GM23338 (cell line): ENCODE results near the gene NOP16. TPM values are rescaled to one million over a fixed set of nuclear protein-coding genes. Genes with fewer than 3 reads are reported as not detected.

Experiments
- ATAC-seq: fragments of 200-7000 bp; cut with Tn5 transposase; 3 replicates; pipeline ENCODE4 v1.9.1; 2020
- DNase-seq: peaks from one replicate; pipeline ENCODE4 v3.0.0-alpha.2; 2015; ENCODE audit warnings: low spot score
- H2AFZ ChIP-seq: fragments of 200-600 bp; sonication (generic); 2 replicates; pipeline ENCODE4 v1.8.0; 2016; ENCODE audit warnings: antibody characterized with exemption, mild to moderate bottlenecking, moderate library complexity
- H3F3A ChIP-seq: fragments of 200-600 bp; sonication (generic); replicated peaks from 2 replicates; pipeline ENCODE4 v1.8.0; 2017; ENCODE audit warnings: antibody characterized with exemption, mixed run types, low read depth
- H3K27ac ChIP-seq: fragments of 200-600 bp; sonication (generic); 2 replicates; pipeline ENCODE4 v1.6.1; 2016; ENCODE audit warnings: low read depth
- H3K27me3 ChIP-seq: fragments of 200-600 bp; sonication (generic); 2 replicates; pipeline ENCODE4 v1.8.0; 2016; ENCODE audit warnings: mild to moderate bottlenecking, mixed run types, moderate library complexity; ENCODE audit not compliant: insufficient read depth
- H3K36me3 ChIP-seq: fragments of 200-600 bp; sonication (generic); 2 replicates; pipeline ENCODE4 v1.8.0; 2016; ENCODE audit warnings: mild to moderate bottlenecking; ENCODE audit not compliant: insufficient read depth
- H3K4me1 ChIP-seq: fragments of 200-600 bp; sonication (generic); 2 replicates; pipeline ENCODE4 v1.8.0; 2016; ENCODE audit warnings: mild to moderate bottlenecking, moderate library complexity; ENCODE audit not compliant: insufficient read depth
- H3K4me2 ChIP-seq: fragments of 200-600 bp; sonication (generic); 2 replicates; pipeline ENCODE4 v1.7.1; 2017; ENCODE audit warnings: mixed run types
- H3K4me3 ChIP-seq: fragments of 200-600 bp; sonication (generic); 2 replicates; pipeline ENCODE4 v1.6.1; 2016; ENCODE audit warnings: mixed run types
- H3K79me2 ChIP-seq: fragments of 200-600 bp; sonication (generic); replicated peaks from 2 replicates; pipeline ENCODE4 v1.8.0; 2017; ENCODE audit warnings: mild to moderate bottlenecking; ENCODE audit not compliant: insufficient read depth
- H3K9me2 ChIP-seq: fragments of 200-600 bp; sonication (generic); 2 replicates; pipeline ENCODE4 v1.8.0; 2017; ENCODE audit not compliant: insufficient read depth
- H4K20me1 ChIP-seq: fragments of 200-600 bp; sonication (generic); replicated peaks from 2 replicates; pipeline ENCODE4 v1.8.0; 2017; ENCODE audit warnings: mild to moderate bottlenecking; ENCODE audit not compliant: insufficient read depth
- H3K27ac Mint-ChIP-seq: 2 replicates; pipeline ENCODE4 v1.8.0; 2020; ENCODE audit warnings: inconsistent platforms, mild to moderate bottlenecking, moderate library complexity, mixed read lengths
- H3K27me3 Mint-ChIP-seq: 3 replicates; pipeline ENCODE4 v1.8.0; 2022; ENCODE audit warnings: low read depth, mild to moderate bottlenecking, moderate library complexity, mixed read lengths, inconsistent platforms; ENCODE audit not compliant: insufficient read depth, poor library complexity
- H3K36me3 Mint-ChIP-seq: 3 replicates; pipeline ENCODE4 v1.8.0; 2021; ENCODE audit warnings: low read depth, mild to moderate bottlenecking, inconsistent platforms, moderate library complexity, mixed read lengths
- H3K4me1 Mint-ChIP-seq: 3 replicates; pipeline ENCODE4 v1.8.0; 2020; ENCODE audit warnings: mild to moderate bottlenecking, inconsistent platforms, mixed read lengths
- H3K4me3 Mint-ChIP-seq: 3 replicates; pipeline ENCODE4 v1.8.0; 2021; ENCODE audit warnings: moderate library complexity, mild to moderate bottlenecking, inconsistent platforms, mixed read lengths
- H3K9me3 Mint-ChIP-seq: 3 replicates; pipeline ENCODE4 v1.8.0; 2020; ENCODE audit warnings: moderate library complexity, mild to moderate bottlenecking, inconsistent platforms, mixed read lengths
- CREB1 ChIP-seq: fragments of 250-450 bp; sonication (Bioruptor Pico); IDR thresholded peaks from 2 replicates; pipeline ENCODE4 v1.5.0; 2020; ENCODE audit warnings: low read depth, mild to moderate bottlenecking, moderate library complexity
- EZH2 ChIP-seq: fragments of 200-600 bp; sonication (generic); IDR thresholded peaks from one replicate; pipeline ENCODE4 v1.8.0; 2017; ENCODE audit warnings: antibody characterized with exemption, mild to moderate bottlenecking, low read depth; ENCODE audit not compliant: unreplicated experiment
- EZH2phosphoT487 ChIP-seq: fragments of 200-600 bp; sonication (generic); IDR thresholded peaks from one replicate; pipeline ENCODE4 v1.8.1; 2018; ENCODE audit warnings: antibody characterized with exemption; ENCODE audit not compliant: unreplicated experiment
- JUNB ChIP-seq: IDR thresholded peaks from one replicate; pipeline ENCODE4 v1.6.1; 2016; ENCODE audit warnings: antibody characterized with exemption; ENCODE audit not compliant: unreplicated experiment
- NANOG ChIP-seq: IDR thresholded peaks from 2 replicates; pipeline ENCODE4 v1.6.1; 2016; ENCODE audit warnings: antibody characterized with exemption, borderline replicate concordance
- POLR2AphosphoS5 ChIP-seq: IDR thresholded peaks from 2 replicates; pipeline ENCODE4 v1.6.1; 2016; ENCODE audit warnings: antibody characterized with exemption, low read depth
- STAT1 ChIP-seq: IDR thresholded peaks from one replicate; pipeline ENCODE4 v1.6.1; 2016; ENCODE audit warnings: antibody characterized with exemption; ENCODE audit not compliant: unreplicated experiment
- ZNF114 ChIP-seq: fragments of 250-450 bp; sonication (Bioruptor Pico); IDR thresholded peaks from 2 replicates; pipeline ENCODE4 v1.5.0; 2020; ENCODE audit warnings: mild to moderate bottlenecking, moderate library complexity
- ZNF331 ChIP-seq: fragments of 250-450 bp; sonication (Bioruptor Pico); IDR thresholded peaks from 2 replicates; pipeline ENCODE4 v1.5.0; 2020; ENCODE audit warnings: low read depth, mild to moderate bottlenecking, moderate library complexity
- polyA plus RNA-seq: library from polyadenylated mRNA; unstranded; fragments of >200 nt; fragmentation: Nextera tagmentation; extraction: Ambion mirVana; gene quantifications from 2 replicates; pipeline ENCODE4 v1.2.1, GENCODE V29; 2016
- total RNA-seq: library from RNA; depleted of rRNA; stranded (reverse); fragments of >200 nt; shearing (Covaris generic); gene quantifications from 2 replicates; pipeline ENCODE4 v1.2.3, GENCODE V29; 2014
- TF ChIP-seq, protein P1 (sequence below), 2 experiments: fragments of 200-600 bp in 1 of 2; sonication (generic) in 1 of 2; conservative IDR thresholded peaks; 2 replicates each; pipeline versions ENCODE4 v1.5.1 to v1.6.1; 2016 to 2017; ENCODE audit warnings: antibody characterized with exemption in 2 of 2, low read depth in 2 of 2, mild to moderate bottlenecking in 2 of 2, moderate library complexity in 1 of 2
- TF ChIP-seq, protein P2 (sequence below): fragments of 250-450 bp; sonication (Bioruptor Pico); IDR thresholded peaks from 2 replicates; pipeline ENCODE4 v1.5.0; 2020; ENCODE audit warnings: mild to moderate bottlenecking, moderate library complexity
- TF ChIP-seq, protein P3 (sequence below): IDR thresholded peaks from one replicate; pipeline ENCODE4 v1.6.1; 2018; ENCODE audit warnings: antibody characterized with exemption; ENCODE audit not compliant: unreplicated experiment
- TF ChIP-seq, protein P4 (sequence below): IDR thresholded peaks from 2 replicates; pipeline ENCODE4 v1.6.1; 2016; ENCODE audit warnings: antibody characterized with exemption

NOP16 gene
- total and polyA plus RNA-seq, 2 experiments from 2014 or later = 43.4 to 181 TPM

DNA sequence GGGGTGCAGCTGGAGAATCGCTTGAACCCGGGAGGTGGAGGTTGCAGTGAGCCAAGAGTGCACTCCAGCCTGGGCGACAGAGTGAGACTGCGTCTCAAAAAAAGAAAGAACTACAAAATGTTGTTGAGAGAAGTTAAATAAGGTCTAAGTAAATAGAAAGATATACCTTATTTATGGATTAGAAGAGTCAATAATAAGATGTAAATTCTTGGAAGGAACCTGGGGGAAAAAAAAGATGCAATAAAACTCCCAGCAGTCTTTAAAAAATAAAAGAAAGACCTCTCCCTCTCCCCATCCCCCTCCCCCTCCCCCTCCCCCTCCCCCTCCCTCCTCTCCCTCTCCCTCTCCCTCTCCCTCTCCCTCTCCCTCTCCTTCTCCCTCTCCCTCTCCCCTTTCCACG is 44.3 kb upstream of the NOP16 start:
- no peaks in the 10 kb centered on the region for H3K36me3 ChIP-seq
- H3K27ac ChIP-seq = no peak overlapping the region
- TF ChIP-seq, protein P1, sequence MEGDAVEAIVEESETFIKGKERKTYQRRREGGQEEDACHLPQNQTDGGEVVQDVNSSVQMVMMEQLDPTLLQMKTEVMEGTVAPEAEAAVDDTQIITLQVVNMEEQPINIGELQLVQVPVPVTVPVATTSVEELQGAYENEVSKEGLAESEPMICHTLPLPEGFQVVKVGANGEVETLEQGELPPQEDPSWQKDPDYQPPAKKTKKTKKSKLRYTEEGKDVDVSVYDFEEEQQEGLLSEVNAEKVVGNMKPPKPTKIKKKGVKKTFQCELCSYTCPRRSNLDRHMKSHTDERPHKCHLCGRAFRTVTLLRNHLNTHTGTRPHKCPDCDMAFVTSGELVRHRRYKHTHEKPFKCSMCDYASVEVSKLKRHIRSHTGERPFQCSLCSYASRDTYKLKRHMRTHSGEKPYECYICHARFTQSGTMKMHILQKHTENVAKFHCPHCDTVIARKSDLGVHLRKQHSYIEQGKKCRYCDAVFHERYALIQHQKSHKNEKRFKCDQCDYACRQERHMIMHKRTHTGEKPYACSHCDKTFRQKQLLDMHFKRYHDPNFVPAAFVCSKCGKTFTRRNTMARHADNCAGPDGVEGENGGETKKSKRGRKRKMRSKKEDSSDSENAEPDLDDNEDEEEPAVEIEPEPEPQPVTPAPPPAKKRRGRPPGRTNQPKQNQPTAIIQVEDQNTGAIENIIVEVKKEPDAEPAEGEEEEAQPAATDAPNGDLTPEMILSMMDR (conservative IDR thresholded peaks at IDR 0.05; ENCODE audit: low read depth in 2 of 2) = no peak
- TF ChIP-seq NANOG (no peak), EZH2 (no peak), STAT1 (no peak), ZNF114 (CRISPR knock-in tag) (no peak), CREB1 (no peak), EZH2phosphoT487 (no peak), JUNB (no peak), ZNF331 (no peak), POLR2AphosphoS5 (no peak)
- TF ChIP-seq, protein P2, sequence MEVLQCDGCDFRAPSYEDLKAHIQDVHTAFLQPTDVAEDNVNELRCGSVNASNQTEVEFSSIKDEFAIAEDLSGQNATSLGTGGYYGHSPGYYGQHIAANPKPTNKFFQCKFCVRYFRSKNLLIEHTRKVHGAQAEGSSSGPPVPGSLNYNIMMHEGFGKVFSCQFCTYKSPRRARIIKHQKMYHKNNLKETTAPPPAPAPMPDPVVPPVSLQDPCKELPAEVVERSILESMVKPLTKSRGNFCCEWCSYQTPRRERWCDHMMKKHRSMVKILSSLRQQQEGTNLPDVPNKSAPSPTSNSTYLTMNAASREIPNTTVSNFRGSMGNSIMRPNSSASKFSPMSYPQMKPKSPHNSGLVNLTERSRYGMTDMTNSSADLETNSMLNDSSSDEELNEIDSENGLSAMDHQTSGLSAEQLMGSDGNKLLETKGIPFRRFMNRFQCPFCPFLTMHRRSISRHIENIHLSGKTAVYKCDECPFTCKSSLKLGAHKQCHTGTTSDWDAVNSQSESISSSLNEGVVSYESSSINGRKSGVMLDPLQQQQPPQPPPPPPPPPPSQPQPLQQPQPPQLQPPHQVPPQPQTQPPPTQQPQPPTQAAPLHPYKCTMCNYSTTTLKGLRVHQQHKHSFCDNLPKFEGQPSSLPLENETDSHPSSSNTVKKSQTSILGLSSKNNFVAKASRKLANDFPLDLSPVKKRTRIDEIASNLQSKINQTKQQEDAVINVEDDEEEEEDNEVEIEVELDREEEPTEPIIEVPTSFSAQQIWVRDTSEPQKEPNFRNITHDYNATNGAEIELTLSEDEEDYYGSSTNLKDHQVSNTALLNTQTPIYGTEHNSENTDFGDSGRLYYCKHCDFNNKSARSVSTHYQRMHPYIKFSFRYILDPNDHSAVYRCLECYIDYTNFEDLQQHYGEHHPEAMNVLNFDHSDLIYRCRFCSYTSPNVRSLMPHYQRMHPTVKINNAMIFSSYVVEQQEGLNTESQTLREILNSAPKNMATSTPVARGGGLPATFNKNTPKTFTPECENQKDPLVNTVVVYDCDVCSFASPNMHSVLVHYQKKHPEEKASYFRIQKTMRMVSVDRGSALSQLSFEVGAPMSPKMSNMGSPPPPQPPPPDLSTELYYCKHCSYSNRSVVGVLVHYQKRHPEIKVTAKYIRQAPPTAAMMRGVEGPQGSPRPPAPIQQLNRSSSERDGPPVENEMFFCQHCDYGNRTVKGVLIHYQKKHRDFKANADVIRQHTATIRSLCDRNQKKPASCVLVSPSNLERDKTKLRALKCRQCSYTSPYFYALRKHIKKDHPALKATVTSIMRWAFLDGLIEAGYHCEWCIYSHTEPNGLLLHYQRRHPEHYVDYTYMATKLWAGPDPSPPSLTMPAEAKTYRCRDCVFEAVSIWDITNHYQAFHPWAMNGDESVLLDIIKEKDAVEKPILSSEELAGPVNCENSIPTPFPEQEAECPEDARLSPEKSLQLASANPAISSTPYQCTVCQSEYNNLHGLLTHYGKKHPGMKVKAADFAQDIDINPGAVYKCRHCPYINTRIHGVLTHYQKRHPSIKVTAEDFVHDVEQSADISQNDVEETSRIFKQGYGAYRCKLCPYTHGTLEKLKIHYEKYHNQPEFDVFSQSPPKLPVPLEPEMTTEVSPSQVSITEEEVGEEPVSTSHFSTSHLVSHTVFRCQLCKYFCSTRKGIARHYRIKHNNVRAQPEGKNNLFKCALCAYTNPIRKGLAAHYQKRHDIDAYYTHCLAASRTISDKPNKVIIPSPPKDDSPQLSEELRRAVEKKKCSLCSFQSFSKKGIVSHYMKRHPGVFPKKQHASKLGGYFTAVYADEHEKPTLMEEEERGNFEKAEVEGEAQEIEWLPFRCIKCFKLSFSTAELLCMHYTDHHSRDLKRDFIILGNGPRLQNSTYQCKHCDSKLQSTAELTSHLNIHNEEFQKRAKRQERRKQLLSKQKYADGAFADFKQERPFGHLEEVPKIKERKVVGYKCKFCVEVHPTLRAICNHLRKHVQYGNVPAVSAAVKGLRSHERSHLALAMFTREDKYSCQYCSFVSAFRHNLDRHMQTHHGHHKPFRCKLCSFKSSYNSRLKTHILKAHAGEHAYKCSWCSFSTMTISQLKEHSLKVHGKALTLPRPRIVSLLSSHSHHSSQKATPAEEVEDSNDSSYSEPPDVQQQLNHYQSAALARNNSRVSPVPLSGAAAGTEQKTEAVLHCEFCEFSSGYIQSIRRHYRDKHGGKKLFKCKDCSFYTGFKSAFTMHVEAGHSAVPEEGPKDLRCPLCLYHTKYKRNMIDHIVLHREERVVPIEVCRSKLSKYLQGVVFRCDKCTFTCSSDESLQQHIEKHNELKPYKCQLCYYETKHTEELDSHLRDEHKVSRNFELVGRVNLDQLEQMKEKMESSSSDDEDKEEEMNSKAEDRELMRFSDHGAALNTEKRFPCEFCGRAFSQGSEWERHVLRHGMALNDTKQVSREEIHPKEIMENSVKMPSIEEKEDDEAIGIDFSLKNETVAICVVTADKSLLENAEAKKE (CRISPR knock-in tag) = no peak
- TF ChIP-seq, protein P3, sequence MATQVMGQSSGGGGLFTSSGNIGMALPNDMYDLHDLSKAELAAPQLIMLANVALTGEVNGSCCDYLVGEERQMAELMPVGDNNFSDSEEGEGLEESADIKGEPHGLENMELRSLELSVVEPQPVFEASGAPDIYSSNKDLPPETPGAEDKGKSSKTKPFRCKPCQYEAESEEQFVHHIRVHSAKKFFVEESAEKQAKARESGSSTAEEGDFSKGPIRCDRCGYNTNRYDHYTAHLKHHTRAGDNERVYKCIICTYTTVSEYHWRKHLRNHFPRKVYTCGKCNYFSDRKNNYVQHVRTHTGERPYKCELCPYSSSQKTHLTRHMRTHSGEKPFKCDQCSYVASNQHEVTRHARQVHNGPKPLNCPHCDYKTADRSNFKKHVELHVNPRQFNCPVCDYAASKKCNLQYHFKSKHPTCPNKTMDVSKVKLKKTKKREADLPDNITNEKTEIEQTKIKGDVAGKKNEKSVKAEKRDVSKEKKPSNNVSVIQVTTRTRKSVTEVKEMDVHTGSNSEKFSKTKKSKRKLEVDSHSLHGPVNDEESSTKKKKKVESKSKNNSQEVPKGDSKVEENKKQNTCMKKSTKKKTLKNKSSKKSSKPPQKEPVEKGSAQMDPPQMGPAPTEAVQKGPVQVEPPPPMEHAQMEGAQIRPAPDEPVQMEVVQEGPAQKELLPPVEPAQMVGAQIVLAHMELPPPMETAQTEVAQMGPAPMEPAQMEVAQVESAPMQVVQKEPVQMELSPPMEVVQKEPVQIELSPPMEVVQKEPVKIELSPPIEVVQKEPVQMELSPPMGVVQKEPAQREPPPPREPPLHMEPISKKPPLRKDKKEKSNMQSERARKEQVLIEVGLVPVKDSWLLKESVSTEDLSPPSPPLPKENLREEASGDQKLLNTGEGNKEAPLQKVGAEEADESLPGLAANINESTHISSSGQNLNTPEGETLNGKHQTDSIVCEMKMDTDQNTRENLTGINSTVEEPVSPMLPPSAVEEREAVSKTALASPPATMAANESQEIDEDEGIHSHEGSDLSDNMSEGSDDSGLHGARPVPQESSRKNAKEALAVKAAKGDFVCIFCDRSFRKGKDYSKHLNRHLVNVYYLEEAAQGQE = no peak
- TF ChIP-seq, protein P4, sequence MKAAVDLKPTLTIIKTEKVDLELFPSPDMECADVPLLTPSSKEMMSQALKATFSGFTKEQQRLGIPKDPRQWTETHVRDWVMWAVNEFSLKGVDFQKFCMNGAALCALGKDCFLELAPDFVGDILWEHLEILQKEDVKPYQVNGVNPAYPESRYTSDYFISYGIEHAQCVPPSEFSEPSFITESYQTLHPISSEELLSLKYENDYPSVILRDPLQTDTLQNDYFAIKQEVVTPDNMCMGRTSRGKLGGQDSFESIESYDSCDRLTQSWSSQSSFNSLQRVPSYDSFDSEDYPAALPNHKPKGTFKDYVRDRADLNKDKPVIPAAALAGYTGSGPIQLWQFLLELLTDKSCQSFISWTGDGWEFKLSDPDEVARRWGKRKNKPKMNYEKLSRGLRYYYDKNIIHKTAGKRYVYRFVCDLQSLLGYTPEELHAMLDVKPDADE = no peak
- no peak overlapping the region for H2AFZ ChIP-seq
- H3K4me3 ChIP-seq = no peak overlapping the region
- DNase-seq = no peak
- ATAC-seq = no peak
- no peaks in the 10 kb centered on the region for H3K4me1 ChIP-seq
- H3K9me2 ChIP-seq = no peaks in the 10 kb centered on the region
- Mint-ChIP-seq H3K27ac (no peak overlapping the region), H3K36me3 (peaks cover 8% of the 10 kb centered on the region), H3K4me1 (no peaks in the 10 kb centered on the region), H3K9me3 (peaks cover 23% of the 10 kb centered on the region), H3K4me3 (no peak overlapping the region), H3K27me3 (peaks cover 3% of the 10 kb centered on the region)
- H4K20me1 ChIP-seq = no peaks in the 10 kb centered on the region
- H3K79me2 ChIP-seq = no peaks in the 10 kb centered on the region
- H3K27me3 ChIP-seq = no peaks in the 10 kb centered on the region
- H3K4me2 ChIP-seq = no peak overlapping the region
- H3F3A ChIP-seq = no peaks in the 10 kb centered on the region
